NCI-H2227 treated with DMSO at 0.1 percent for 48 hours (cell line): Measurements from ENCODE around the gene OSBPL5.
A peak's percentile ranks its signal among the peaks of the same experiment; 100 is the strongest.
"Not testable (repeated sequence)": the region's sequence is repeated elsewhere in the genome, so short reads cannot be mapped to it uniquely, and the experiment has no call there.

Source experiments
- DNase-seq: peaks from one replicate; lab custom pipeline; 2025; lab: John Stamatoyannopoulos, UW

OSBPL5 gene

GRCh38 chr11:3080733-3081385 lies 84.3 kb downstream of the OSBPL5 start:
- no peak for DNase-seq

- no peak for DNase-seq
Measured at GRCh38 chr11:3080104-3080503, 85.0 kb downstream of the OSBPL5 start.

DNA sequence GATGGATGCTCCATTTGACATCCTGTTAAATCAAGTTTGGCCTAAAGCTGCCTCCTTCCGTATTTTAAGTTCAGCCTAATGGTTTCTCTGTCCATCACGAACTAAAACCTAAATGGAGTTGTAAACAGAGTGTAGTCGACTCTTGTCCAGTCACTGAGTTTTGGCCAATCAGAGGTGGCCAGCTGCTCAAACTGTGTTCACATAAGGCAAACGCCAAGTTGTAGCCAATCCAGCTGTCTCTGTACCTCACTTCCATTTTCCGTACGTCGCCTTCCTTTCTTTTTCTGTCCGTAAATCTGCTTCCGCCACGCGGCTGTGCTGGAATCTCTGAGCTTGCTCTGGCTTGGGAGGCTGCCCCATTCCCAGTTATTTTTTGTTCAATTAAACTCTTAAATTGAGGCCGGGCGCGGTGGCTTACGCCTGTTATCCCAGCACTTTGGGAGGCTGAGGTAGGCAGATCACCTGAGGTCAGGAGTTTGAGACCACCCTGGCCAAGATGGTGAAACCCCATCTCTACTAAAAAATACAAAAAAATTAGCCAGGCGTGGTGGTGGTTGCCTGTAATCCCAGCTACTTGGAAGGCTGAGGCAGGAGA lies 87.2 kb downstream of the OSBPL5 start:
- DNase-seq, result no peak

DNA sequence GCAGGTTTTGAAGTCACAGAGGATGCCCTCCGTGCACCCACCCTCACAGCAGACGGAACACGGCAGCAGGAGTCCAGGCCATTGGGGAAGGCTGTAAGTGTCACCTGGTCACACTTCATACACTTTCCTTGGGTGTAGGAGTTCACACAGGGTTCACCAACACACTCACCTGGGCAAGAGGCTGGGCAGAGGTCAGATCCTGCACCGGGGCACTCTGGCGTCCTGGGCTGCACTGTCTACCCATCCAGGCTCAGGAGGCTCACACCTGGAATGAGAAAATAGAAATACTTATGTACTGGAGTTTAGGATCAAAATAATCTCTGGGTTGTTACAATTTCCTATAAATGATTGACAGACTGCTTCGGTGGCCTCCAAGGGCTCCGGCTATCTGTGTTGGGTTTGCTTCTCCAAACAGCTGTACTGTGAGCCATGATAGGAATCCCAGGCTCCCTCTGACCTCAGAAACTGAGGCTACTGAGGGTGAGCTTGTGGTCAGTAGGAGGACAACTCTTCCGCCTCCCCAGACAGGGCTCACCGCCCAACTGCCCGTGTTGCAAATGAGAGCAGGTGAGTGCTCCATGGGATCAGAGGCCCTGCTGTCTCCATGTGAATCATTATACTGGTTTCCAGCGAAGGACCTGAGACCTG lies 87.8 kb downstream of the OSBPL5 start:
- no peak for DNase-seq

- no peak for DNase-seq
Measured at GRCh38 chr11:3074912-3075589, 90.1 kb downstream of the OSBPL5 start.

GRCh38 chr11:3073029-3073435 lies 92.1 kb downstream of the OSBPL5 start:
- DNase-seq, result no peak

DNA sequence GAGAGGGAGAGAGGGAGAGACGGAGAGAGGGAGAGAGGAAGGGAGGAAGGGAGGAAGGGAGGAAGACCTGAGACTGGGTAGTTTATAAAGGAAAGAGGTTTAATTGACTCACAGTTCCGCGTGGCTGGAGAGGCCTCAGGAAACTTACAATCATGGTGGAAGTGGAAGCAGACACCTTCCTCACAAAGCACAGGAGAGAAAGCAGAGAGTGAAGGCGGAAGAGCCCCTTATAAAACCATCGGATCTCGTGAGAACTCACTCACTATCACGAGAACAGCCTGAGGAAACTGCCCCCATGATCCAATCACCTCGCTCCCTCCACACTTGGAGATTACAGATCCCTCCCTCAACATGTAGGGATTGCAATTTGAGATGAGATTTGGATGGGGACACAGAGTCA lies 95.7 kb downstream of the OSBPL5 start:
- DNase-seq, result no peak

- not testable (repeated sequence) for DNase-seq
Measured at GRCh38 chr11:3066308-3066707, 98.8 kb downstream of the OSBPL5 start.

DNA sequence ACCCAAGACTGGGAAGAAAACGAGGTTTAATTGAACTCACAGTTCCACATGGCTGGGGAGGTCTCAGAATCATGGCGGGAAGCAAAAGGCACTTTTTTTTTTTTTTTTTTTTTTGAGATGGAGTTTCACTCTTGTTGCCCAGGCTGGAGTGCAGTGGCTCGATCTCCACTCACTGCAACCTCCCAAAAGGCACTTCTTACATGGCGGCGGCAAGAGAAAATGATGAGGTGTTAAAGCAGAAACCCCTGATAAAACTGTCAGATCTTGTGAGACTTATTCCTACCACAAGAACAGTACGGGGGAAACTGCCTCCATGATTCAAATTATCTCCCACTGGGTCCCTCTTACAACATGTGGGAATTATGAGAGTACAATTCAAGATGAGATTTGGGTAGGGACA lies 100.4 kb downstream of the OSBPL5 start:
- DNase-seq, result not testable (repeated sequence)

- not testable (repeated sequence) for DNase-seq
Measured at GRCh38 chr11:3063876-3064275, 101.2 kb downstream of the OSBPL5 start.

DNA sequence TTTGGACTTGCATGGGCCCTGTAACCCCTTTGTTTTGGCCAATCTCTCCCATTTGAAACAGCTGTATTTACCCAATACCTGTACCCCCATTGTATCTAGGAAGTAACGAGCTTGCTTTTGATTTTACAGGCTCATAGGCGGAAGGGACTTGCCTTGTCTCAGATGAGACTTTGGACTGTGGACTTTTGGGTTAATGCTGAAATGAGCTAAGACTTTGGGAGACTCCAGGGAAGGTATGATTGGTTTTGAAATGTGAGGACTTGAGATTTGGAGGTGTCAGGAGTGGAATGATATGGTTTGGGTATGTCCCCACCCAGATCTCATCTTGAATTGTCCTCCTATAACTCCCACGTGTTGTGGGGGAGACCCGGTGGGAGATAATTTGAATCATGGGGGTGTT lies 101.7 kb downstream of the OSBPL5 start:
- DNase-seq, result not testable (repeated sequence)

DNA sequence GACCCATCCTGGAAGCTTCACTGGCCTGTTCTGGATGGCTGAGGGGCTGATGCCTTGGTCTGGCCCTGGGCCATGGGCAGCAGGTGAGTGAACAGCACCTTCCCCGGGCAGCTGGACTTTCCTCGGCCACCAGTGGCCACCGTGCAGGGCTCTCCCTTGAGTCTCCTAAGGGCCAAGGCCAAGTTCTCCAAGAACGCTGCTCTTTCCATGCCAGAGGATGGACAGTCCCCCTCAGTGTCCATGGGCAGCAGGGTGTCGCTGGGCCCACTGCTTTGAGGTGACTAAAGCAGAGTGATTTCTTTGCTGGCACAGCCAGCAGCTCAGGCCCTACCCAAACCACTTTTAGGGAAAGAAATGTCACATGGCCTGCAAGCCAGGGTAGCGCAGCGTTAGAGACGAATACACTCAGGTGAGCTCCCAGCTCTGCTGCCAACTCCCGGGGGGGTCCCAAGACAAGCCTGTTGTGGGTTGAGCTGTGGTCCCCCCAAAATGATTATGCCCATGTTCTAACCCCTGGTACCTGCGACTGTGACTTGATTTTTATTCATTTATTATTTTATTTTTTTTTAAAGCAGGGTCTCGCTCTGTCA lies 104.6 kb downstream of the OSBPL5 start:
- no peak for DNase-seq

- no peak for DNase-seq
Measured at GRCh38 chr11:3058753-3059664, 106.1 kb downstream of the OSBPL5 start.

GRCh38 chr11:3057069-3057963 lies 107.8 kb downstream of the OSBPL5 start, which contains the start of gene CARS1:
TSS of gene CARS1 (minus strand) at chr11:3057423. CDS start at chr11:3057367, 56 bp downstream.
- DNase-seq, result peak; percentile 95

GRCh38 chr11:3056296-3057068 lies 108.6 kb downstream of the OSBPL5 start:
- no peak for DNase-seq

- no peak for DNase-seq
Measured at GRCh38 chr11:3055891-3056290, 109.2 kb downstream of the OSBPL5 start.

DNA sequence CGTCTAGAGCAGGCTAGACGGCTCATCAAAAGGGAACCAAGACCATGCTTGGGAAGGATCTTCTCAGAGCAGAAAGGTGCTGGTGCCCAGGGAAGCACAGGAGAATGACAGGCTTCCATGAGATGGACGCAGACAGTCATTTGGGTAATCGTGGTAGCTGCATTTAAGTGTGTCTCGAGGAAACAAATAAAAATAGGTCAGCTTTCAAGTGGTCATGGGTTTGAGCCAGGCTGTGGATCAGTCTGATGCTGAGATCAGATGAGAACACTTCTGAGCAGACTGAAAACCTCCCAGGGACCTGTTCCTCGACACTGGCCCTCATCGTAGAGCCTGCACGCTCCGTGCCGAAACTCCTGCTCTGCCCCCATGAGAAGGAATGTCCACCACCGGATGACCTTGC lies 112.5 kb downstream of the OSBPL5 start:
- peak; percentile 92 for DNase-seq

DNA sequence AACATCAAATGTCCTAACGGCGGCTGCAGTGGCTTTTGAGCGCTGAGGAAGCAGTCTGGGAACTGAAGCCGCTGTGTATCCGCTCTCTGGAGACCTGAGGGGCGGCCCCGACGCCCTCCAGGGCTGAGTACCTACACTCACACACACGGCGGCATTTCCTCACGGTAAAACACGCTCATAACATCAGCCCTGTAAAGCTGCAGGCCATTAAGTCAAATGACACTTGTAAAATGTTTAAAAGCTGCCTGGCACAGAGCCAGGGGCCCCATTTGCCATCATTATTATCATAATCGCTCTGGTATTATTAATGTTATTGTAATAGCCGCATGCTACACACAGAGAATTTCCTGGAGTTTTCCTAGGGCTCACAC lies 113.0 kb downstream of the OSBPL5 start:
- DNase-seq, result peak; percentile 93
